MG63 (cell line): ENCODE measurements around the gene ARID5A. TPM values are rescaled to one million over a fixed set of nuclear protein-coding genes. Genes with fewer than 3 reads are reported as not detected.

Source experiments
- DNase-seq: peaks from one replicate; pipeline ENCODE4 v3.0.0-alpha.2; 2020
- H3K27me3 ChIP-seq: fragments of 250-450 bp; sonication (Bioruptor Pico); 2 replicates; pipeline ENCODE4 v1.5.1; 2020; ENCODE audit warnings: mild to moderate bottlenecking, moderate library complexity
- H3K36me3 ChIP-seq: fragments of 250-450 bp; sonication (Bioruptor Pico); 2 replicates; pipeline ENCODE4 v1.5.1; 2020; ENCODE audit warnings: mild to moderate bottlenecking, moderate library complexity
- H3K4me3 ChIP-seq: fragments of 250-450 bp; sonication (Bioruptor Pico); 2 replicates; pipeline ENCODE4 v1.5.1; 2020; ENCODE audit warnings: mild to moderate bottlenecking, moderate library complexity
- H3K9me3 ChIP-seq: fragments of 250-450 bp; sonication (Bioruptor Pico); 2 replicates; pipeline ENCODE4 v1.5.1; 2020; ENCODE audit warnings: mild to moderate bottlenecking, moderate library complexity
- total RNA-seq: library from RNA; depleted of rRNA; stranded (reverse); fragments of >200 nt; shearing (Covaris generic); gene quantifications from 2 replicates; pipeline ENCODE4 v1.2.3, GENCODE V29; 2014; ENCODE audit warnings: low replicate concordance

ARID5A gene
- total RNA-seq, 1 experiment from 2014 or later, result 5.3 TPM

DNA sequence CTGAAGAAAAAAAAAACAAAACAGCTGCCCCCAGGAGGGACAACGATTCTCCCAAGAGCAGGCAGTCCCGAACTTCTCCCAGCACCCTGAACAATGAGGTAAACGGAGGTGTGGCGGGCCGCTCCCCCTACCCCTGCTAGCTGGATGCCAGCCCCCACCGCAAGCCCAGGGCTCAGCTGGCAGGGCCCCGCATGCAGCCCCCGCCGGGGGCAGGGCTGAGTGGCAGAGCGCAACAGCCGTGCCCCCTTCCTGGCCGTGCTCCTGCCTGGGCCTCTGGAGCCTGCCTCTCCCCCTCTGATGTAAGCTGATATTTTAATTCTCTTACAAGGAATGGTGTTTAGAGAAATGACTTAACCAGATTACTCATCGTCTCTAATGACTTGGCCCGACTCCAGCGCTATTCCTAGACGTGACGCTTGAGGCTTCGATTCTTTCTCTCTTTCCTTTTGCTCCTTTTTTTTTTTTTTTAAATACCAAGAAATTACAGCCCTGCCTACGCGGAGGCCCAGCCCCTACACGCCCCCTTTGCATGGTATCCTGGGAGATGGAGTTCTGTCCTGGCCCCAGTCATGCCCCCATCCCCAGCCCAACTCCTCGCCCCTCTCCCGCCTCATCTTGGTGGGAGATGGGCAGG is 4.6 kb upstream of the ARID5A start:
- H3K9me3 ChIP-seq, result no peaks in the 10 kb centered on the region
- DNase-seq, result peak; percentile 88

GRCh38 chr2:96532641-96533291 is 3.8 kb upstream of the ARID5A start:
- H3K27me3 ChIP-seq, result no peaks in the 10 kb centered on the region
- no peaks in the 10 kb centered on the region for H3K9me3 ChIP-seq
- DNase-seq, result no peak
- no peak overlapping the region for H3K4me3 ChIP-seq
- H3K36me3 ChIP-seq, result no peaks in the 10 kb centered on the region

More for the DNA sequence above, 4.6 kb upstream of the ARID5A start:
- Histone ChIP-seq H3K27me3 (no peaks in the 10 kb centered on the region), H3K4me3 (peak overlapping the region; percentile 26; the same call in 1 of the 2 replicates), H3K36me3 (no peaks in the 10 kb centered on the region)

- H3K4me3 ChIP-seq, result no peak overlapping the region
- no peaks in the 10 kb centered on the region for H3K9me3 ChIP-seq
- no peaks in the 10 kb centered on the region for H3K36me3 ChIP-seq
- H3K27me3 ChIP-seq, result no peaks in the 10 kb centered on the region
- peak; percentile 73 for DNase-seq
Observed at GRCh38 chr2:96533292-96534073, 3.1 kb upstream of the ARID5A start.

DNA sequence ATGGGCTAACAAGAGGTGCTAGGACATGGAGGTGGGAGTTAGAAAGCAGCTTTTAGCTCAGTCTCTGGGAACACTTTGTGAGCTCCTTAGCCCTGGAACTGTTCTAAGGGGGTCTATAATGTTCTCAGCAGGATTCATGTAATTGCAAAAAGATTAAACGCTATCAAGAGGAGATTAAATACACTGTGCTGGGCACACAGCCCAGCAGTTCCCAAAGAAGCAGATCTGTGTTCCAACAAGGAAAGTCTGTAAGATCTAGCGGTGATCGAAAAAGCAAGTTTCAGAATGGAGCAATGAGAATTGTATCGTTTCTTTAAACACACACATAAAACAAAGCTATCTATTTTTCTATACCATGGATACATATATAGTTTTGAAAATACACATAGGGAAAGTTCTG is 2.4 kb upstream of the ARID5A start:
- no peak overlapping the region for H3K4me3 ChIP-seq
- no peak for DNase-seq
- H3K36me3 ChIP-seq, result no peaks in the 10 kb centered on the region
- H3K9me3 ChIP-seq, result no peaks in the 10 kb centered on the region
- no peaks in the 10 kb centered on the region for H3K27me3 ChIP-seq

DNA sequence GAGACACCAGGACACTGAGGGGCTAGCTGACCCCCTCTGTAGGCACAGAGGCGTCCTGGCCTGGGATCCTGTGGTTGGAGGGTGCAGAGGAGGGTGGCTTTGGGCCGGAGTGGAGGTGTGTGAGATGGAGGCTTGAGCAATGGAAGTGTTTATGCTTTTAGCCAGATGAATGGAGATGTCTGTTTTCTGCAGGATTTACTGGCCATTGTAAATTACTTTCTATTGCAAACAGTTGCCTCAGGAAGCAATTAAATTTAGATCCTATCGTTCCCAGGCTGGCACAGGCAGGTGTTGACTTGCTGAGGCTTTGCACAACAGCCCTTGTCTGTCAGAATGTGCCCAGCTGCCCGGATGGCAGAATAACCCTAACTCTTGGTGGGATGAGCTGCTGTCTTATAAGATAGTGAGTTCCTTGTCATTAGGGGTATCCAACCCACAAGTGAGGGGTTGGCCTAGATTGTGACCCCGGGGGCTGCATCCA is 1.8 kb upstream of the ARID5A start:
- DNase-seq, result no peak
- Histone ChIP-seq H3K9me3 (no peaks in the 10 kb centered on the region), H3K36me3 (no peaks in the 10 kb centered on the region), H3K27me3 (no peaks in the 10 kb centered on the region), H3K4me3 (no peak overlapping the region)

DNA sequence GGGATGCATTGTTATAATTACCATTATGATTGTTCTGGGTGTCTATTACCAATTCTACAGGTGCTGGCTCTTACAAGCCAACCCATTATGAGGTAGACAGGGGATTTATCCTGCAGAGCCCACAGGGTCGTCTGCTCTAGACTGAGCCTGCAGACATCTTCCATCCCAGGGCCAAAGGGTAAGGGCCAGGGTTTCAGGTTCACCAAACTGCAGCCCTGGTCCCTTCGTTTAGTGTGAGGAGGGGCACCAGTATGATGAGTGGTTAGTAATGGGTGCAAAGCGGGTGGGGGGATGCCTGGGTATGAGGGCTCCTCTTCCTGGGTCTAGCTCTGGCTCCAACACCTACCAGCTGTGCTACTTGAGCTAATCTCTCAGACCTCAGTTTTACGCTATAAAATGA is 1.2 kb upstream of the ARID5A start:
- H3K9me3 ChIP-seq, result no peaks in the 10 kb centered on the region

GRCh38 chr2:96537066-96537733 is 648 bp downstream of the ARID5A start:
- H3K36me3 ChIP-seq, result no peaks in the 10 kb centered on the region
- no peaks in the 10 kb centered on the region for H3K27me3 ChIP-seq
- H3K9me3 ChIP-seq, result no peaks in the 10 kb centered on the region
- DNase-seq, result peak; percentile 47
- H3K4me3 ChIP-seq, result peak overlapping the region; percentile 55

More for the DNA sequence above, 1.2 kb upstream of the ARID5A start:
- H3K36me3 ChIP-seq, result no peaks in the 10 kb centered on the region
- no peak for DNase-seq
- no peak overlapping the region for H3K4me3 ChIP-seq
- no peaks in the 10 kb centered on the region for H3K27me3 ChIP-seq

- Histone ChIP-seq H3K27me3 (no peaks in the 10 kb centered on the region), H3K36me3 (no peaks in the 10 kb centered on the region), H3K9me3 (no peaks in the 10 kb centered on the region), H3K4me3 (no peak overlapping the region; the same call in 1 of the 2 replicates)
- DNase-seq, result no peak
Observed at GRCh38 chr2:96537734-96538486, 1.4 kb downstream of the ARID5A start.

- Histone ChIP-seq H3K9me3 (no peaks in the 10 kb centered on the region), H3K36me3 (no peaks in the 10 kb centered on the region), H3K27me3 (no peaks in the 10 kb centered on the region), H3K4me3 (no peak overlapping the region)
- no peak for DNase-seq
Observed at GRCh38 chr2:96538487-96539214, 2.1 kb downstream of the ARID5A start.

DNA sequence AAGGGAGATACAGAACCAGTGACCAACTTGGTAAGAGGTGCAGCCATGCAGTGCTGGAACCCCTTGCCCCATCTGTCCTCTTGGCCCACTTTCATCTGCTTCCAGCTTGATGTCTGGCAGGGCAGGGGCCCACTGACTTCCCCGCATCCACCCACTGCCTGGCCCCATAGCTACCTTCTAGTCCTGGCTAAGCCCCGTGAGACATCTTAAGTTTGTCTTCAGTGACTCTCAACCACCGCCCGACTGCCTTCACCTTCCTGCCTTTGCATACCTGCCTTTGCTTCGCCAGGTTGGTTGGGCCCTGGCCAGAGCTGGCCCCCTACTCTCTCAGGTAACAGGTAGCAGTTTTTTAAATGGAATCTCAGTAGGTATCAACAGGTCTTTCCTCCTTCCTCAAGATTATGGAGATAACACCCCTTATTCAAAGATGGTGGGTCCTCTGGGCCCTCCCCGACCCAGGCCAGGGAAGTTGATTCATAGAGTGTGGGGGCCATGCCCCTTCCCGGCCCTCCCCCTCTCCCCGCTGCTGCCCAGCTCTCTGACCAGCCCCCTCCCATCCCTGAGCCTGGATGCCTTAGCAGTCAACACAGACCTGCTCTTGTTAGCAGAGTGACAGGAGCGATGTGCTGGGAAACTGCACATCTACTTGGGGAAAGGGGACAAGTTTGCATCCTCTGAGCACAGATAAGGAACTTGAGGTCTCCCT is 2.8 kb downstream of the ARID5A start:
- no peaks in the 10 kb centered on the region for H3K27me3 ChIP-seq
- no peaks in the 10 kb centered on the region for H3K36me3 ChIP-seq
- no peak overlapping the region for H3K4me3 ChIP-seq
- H3K9me3 ChIP-seq, result no peaks in the 10 kb centered on the region
- DNase-seq, result no peak

GRCh38 chr2:96540136-96540535 is 3.6 kb downstream of the ARID5A start:
- Histone ChIP-seq H3K27me3 (no peaks in the 10 kb centered on the region), H3K9me3 (no peaks in the 10 kb centered on the region), H3K36me3 (no peaks in the 10 kb centered on the region), H3K4me3 (no peak overlapping the region)
- DNase-seq, result peak; percentile 70

DNA sequence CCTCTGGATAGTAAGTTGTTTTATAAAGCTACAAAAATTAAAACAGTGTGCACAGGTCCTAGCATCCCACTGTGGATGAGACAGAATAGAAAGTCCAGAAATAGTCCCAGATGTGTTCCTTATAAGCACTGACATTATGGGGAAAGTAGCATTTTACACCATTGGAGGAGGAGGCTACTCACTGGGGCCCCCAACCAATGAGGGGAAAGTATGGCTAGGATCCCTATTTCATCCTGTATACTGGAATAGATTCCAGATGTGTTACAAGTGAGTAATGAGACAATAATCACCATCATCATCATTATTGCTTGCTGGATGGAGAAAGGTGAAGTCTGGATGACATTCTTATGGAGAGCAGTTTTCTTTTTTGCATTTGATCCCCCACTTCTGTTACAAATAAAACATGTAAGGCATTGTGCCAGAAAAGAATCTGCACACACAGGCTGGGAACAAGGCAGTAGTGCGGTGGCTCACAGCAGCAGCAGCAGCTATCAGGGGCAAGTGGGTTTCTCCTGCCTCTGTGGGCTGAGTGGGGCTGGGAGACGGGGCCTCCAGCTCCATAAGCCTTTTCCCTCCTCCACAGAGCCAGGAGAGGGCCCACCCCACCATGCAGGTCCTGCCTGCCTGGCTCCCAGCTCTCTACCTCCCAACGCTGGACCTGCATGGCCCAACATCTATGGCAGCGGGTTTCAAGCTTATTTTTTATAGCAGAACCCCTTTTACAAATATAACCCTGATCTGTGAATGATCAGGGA is 5.0 kb downstream of the ARID5A start:
- no peak overlapping the region for H3K4me3 ChIP-seq
- no peaks in the 10 kb centered on the region for H3K27me3 ChIP-seq
- no peak for DNase-seq
- H3K36me3 ChIP-seq, result no peaks in the 10 kb centered on the region
- H3K9me3 ChIP-seq, result no peaks in the 10 kb centered on the region

GRCh38 chr2:96542357-96542977 is 5.9 kb downstream of the ARID5A start:
- DNase-seq, result no peak
- H3K4me3 ChIP-seq, result no peak overlapping the region
- no peaks in the 10 kb centered on the region for H3K27me3 ChIP-seq
- no peaks in the 10 kb centered on the region for H3K9me3 ChIP-seq
- no peaks in the 10 kb centered on the region for H3K36me3 ChIP-seq

- H3K4me3 ChIP-seq, result no peak overlapping the region
Observed at GRCh38 chr2:96546321-96546720, 9.8 kb downstream of the ARID5A start.

More at GRCh38 chr2:96546321-96546720, 9.8 kb downstream of the ARID5A start:
- no peaks in the 10 kb centered on the region for H3K36me3 ChIP-seq
- H3K9me3 ChIP-seq, result no peaks in the 10 kb centered on the region
- no peak for DNase-seq
- no peaks in the 10 kb centered on the region for H3K27me3 ChIP-seq
